Type B pancreatic cell (in vitro differentiated cells): ENCODE measurements around the gene CUEDC1. TPM values are rescaled to one million over a fixed set of nuclear protein-coding genes. Genes with fewer than 3 reads are reported as not detected.

ENCODE experiments used
- DNase-seq: peaks from one replicate; pipeline ENCODE4 v3.0.0; 2021; ENCODE audit warnings: mixed read lengths; ENCODE audit not compliant: unreplicated experiment; ENCODE audit errors: extremely low spot score
- H3K27ac Mint-ChIP-seq: 2 replicates; pipeline ENCODE4 v1.8.0; 2021; ENCODE audit warnings: mild to moderate bottlenecking, mixed read lengths
- H3K27me3 Mint-ChIP-seq: 2 replicates; pipeline ENCODE4 v1.8.0; 2021; ENCODE audit warnings: mixed read lengths
- H3K36me3 Mint-ChIP-seq: 2 replicates; pipeline ENCODE4 v1.8.0; 2021; ENCODE audit warnings: mixed read lengths
- H3K4me1 Mint-ChIP-seq: one replicate; pipeline ENCODE4 v1.8.0; 2021; ENCODE audit warnings: mixed read lengths; ENCODE audit not compliant: unreplicated experiment
- H3K4me3 Mint-ChIP-seq: 2 replicates; pipeline ENCODE4 v1.8.0; 2021; ENCODE audit warnings: mild to moderate bottlenecking, mixed read lengths
- H3K9me3 Mint-ChIP-seq: 2 replicates; pipeline ENCODE4 v1.8.0; 2021; ENCODE audit warnings: mixed read lengths
- total RNA-seq: library from RNA; stranded (reverse); gene quantifications from 2 replicates; pipeline ENCODE4 v1.2.1, GENCODE V29; 2021; ENCODE audit warnings: low replicate concordance
- TF ChIP-seq, protein P1 (sequence below): fragments of 200-600 bp; sonication (generic); conservative IDR thresholded peaks from 2 replicates; pipeline ENCODE4 v1.5.0; 2021; ENCODE audit warnings: antibody characterized with exemption, mild to moderate bottlenecking

CUEDC1 gene
- total RNA-seq, 1 donor from 2014 or later = 31.3 TPM

DNA sequence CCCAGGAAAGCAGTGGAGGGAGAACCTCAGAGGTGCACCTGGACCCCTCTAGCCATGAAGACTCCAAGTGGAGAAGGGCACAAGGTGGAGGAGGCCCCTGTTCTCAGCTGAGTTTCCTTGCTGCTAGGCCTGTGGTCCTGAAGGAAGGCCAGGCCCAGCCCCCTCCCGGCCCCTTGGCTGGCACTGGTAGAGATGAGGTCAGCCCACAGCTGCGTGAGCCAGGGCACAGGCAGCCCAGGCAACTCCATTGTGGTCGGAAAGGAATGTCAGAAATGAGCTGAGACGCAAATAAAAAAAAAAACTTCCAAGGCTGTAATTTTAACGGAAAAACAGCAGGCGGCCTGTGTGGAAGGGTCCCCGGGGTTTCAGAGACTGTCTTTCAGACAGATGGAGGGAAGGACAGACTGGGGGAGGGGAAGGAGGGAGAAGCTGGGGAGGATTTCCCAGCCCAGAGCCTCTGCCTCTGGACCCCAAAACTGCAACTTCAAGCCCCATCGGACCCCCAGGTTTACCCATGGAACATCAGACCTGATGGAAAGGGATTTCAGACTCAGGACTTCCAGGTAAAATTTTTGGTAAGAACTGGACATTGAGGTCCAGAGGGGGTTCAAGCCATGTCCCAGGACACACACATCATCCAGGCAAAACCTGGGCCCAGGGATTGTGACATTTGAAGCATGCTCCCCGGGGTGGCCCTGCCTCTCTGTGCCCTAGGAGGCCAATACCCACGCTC, 79.8 kb downstream of the CUEDC1 start:
- DNase-seq = peak; percentile 81
- TF ChIP-seq, protein P1, sequence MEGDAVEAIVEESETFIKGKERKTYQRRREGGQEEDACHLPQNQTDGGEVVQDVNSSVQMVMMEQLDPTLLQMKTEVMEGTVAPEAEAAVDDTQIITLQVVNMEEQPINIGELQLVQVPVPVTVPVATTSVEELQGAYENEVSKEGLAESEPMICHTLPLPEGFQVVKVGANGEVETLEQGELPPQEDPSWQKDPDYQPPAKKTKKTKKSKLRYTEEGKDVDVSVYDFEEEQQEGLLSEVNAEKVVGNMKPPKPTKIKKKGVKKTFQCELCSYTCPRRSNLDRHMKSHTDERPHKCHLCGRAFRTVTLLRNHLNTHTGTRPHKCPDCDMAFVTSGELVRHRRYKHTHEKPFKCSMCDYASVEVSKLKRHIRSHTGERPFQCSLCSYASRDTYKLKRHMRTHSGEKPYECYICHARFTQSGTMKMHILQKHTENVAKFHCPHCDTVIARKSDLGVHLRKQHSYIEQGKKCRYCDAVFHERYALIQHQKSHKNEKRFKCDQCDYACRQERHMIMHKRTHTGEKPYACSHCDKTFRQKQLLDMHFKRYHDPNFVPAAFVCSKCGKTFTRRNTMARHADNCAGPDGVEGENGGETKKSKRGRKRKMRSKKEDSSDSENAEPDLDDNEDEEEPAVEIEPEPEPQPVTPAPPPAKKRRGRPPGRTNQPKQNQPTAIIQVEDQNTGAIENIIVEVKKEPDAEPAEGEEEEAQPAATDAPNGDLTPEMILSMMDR = peak; percentile 73
- H3K36me3 Mint-ChIP-seq = peaks cover 13% of the 10 kb centered on the region
- no peaks in the 10 kb centered on the region for H3K9me3 Mint-ChIP-seq
- H3K4me3 Mint-ChIP-seq = peak overlapping the region; percentile 74
- H3K27ac Mint-ChIP-seq = peak overlapping the region; percentile 65
- peaks cover 65% of the 10 kb centered on the region for H3K4me1 Mint-ChIP-seq
- H3K27me3 Mint-ChIP-seq = no peaks in the 10 kb centered on the region

DNA sequence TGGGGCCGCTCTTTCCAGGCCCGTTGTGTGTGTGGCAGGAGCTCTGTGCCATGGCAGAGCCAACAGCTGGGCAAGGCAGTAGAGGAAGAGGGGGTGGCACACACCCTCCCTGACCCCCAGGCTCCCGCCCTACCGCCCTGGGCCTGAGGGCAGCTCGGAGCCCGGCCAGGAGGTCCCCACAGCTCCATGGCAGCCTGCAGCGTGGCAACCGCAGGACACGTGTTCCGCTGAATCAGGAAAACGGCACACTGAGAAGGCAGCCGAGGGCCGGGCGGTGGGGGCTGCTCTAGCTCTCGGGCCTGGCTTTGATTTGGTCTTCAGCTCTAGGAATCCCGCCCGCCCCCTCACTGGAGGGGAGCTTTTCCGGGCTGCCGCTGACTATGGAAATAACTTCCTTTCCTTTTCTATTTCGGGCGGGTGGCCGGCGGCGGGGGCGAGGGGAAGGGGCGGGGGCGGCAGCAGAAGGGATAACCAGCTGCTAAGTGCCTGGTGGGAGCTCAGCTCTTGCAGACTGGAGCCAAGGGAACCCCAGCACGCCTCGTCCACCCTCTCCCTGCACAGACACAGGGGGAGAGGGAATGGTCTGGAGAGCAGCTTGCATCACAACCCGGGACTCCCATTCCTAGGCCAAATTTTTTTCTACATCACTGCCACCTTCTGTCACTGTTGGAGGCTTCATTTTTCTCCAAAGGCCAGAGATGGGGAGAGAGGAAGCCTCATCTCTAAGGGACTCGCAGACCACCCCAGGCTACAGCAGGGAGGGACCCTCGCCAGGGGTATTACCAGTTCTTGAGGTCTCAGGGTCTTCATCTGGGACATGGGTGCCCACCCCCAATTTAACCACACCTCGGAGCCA, 80.5 kb downstream of the CUEDC1 start:
- Mint-ChIP-seq H3K27ac (peak overlapping the region; percentile 65), H3K4me3 (peak overlapping the region; percentile 74), H3K4me1 (peaks cover 64% of the 10 kb centered on the region), H3K36me3 (peaks cover 21% of the 10 kb centered on the region), H3K27me3 (no peaks in the 10 kb centered on the region), H3K9me3 (no peaks in the 10 kb centered on the region)
- TF ChIP-seq, protein P1 = no peak
- peak; percentile 84 for DNase-seq

DNA sequence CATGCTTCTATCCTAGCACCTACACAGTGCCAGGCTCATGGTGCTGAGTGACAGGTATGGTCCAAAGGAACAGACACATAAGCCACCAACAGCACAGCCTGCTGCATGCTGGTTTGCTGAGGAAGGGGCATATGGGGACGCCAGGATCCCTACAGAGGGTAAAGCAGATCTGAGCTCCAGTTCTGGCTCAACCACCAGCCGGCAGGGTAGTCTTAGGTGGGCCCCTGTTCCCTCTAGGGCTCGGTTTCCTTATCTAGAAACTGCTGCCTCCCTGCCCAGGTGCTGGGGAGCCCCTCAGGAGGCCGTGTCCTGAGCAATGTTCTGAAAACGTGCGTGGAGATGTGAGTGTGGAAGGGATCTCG, 81.2 kb downstream of the CUEDC1 start:
- DNase-seq = no peak
- Mint-ChIP-seq H3K27ac (no peak overlapping the region), H3K4me3 (no peak overlapping the region), H3K4me1 (peaks cover 58% of the 10 kb centered on the region), H3K9me3 (no peaks in the 10 kb centered on the region), H3K27me3 (no peaks in the 10 kb centered on the region), H3K36me3 (peaks cover 17% of the 10 kb centered on the region)
- TF ChIP-seq, protein P1 = no peak

DNA sequence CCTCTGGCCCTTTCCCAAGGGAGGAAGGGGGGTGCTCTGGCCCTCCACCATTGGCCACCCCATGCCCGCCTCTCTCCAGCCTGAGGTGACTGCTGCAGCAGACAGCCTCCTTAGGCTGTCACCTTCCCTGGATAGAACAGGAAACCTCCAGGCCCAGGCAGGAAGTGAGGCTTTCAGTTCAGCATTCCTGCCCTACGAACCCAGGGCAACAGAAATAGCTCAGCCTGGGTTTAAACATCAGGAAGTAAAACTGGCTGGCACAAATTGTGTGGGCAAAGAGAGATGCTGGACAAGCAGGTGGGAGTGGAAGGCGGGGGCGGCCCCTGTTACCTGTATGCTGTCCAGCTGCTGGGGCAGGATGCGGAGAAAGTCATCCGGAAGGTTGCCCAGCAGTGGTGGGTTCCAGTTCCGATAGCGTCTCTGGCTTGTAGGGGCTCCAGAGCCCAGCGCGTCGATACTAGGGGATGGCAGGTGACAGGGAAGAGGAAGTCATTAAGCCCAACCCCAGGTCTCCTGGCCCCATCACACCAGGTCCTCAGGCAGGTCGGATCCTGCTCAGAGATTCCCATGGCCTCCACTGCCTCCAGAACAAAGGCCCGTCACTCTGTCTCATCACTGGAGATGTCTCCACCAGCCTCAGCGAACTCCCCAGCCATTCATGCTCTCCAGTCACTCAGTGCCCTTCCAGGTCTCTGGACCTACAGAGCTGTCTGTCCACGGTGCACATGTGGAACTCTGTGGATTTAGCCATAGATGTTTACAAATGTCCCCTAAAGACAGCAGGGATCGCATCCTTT, 81.8 kb downstream of the CUEDC1 start:
- no peak for DNase-seq
- Mint-ChIP-seq H3K36me3 (peaks cover 17% of the 10 kb centered on the region), H3K4me1 (peaks cover 59% of the 10 kb centered on the region), H3K4me3 (no peak overlapping the region), H3K9me3 (no peaks in the 10 kb centered on the region), H3K27ac (no peak overlapping the region), H3K27me3 (no peaks in the 10 kb centered on the region)
- TF ChIP-seq, protein P1 = no peak

DNA sequence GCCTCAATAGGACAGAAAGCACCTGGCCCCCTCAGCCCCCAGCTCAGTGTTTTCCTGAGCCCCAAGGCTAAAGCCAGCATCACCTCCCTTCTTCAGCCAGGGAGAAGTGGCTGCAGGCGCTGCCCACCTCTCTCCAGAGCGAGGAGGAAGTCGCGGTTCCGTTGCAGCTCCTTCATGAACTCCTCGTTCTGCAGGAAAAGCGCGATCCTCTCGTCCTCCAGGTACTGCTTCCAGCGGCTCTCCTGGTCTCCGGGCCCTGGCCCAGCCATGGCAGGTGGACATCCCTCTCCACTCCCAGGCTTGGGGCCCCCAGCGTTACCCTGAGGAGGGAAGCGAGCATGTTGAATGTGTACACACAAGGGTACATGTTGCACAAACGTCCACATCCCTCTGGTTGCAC, 82.7 kb downstream of the CUEDC1 start:
- Mint-ChIP-seq H3K27me3 (no peaks in the 10 kb centered on the region), H3K4me1 (peaks cover 59% of the 10 kb centered on the region), H3K36me3 (peaks cover 16% of the 10 kb centered on the region), H3K9me3 (no peaks in the 10 kb centered on the region), H3K4me3 (no peak overlapping the region), H3K27ac (no peak overlapping the region)
- TF ChIP-seq, protein P1 = no peak
- DNase-seq = no peak
